HEK293T (cell line): ENCODE data around the gene ATP11A.

Experiments used
- ARNT ChIP-seq: fragments of 450-650 bp; IDR thresholded peaks from 2 replicates; pipeline ENCODE4 v1.6.1; 2017; ENCODE audit warnings: mild to moderate bottlenecking
- ELF4 ChIP-seq: fragments of 450-650 bp; IDR thresholded peaks from 2 replicates; pipeline ENCODE4 v1.6.1; 2017; ENCODE audit warnings: antibody characterized with exemption
- FOXM1 ChIP-seq: fragments of 450-650 bp; IDR thresholded peaks from 2 replicates; pipeline ENCODE4 v1.6.1; 2017; ENCODE audit warnings: mild to moderate bottlenecking, borderline replicate concordance
- HDGF ChIP-seq: fragments of 450-650 bp; IDR thresholded peaks from 2 replicates; pipeline ENCODE4 v1.6.1; 2017; ENCODE audit warnings: antibody characterized with exemption, borderline replicate concordance

DNA sequence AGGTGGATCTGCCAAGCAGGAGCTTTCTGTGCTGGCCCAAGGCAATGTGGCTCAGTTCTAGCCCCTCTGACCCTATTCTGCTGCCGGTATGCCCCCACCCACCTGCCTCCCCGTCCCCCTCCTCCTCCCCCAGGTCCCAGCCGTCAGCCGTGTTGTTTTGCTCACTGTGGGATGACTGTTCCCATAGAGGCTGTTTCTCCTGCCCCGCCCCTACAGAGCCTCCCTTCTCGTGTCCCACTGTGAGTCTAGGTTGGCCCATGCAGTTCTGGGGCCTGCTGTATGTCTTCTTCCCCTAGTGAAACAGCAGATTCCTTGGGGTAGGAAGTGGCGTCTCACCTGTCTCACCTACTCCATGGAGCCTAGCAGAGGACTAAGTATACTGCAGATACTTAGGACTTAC lies 48.8 kb downstream of the ATP11A start:
- no peak for TF ChIP-seq HDGF
- TF ChIP-seq ELF4, result no peak
- TF ChIP-seq FOXM1, result no peak
- TF ChIP-seq ARNT, result no peak
